GM23248 (cell line): ENCODE data around the gene ANO1. TPM values are rescaled to one million over a fixed set of nuclear protein-coding genes. Genes with fewer than 3 reads are reported as not detected.

Experiments
- DNase-seq: peaks from one replicate; pipeline ENCODE4 v3.0.0-alpha.2; 2015
- H2AFZ ChIP-seq: fragments of 200-600 bp; sonication (generic); 2 replicates; pipeline ENCODE4 v1.6.1; 2016; ENCODE audit warnings: antibody characterized with exemption
- H3F3A ChIP-seq: fragments of 200-600 bp; sonication (generic); 2 replicates; pipeline ENCODE4 v1.6.1; 2016; ENCODE audit warnings: mild to moderate bottlenecking, antibody characterized with exemption, mixed run types; ENCODE audit not compliant: insufficient read depth
- H3K27ac ChIP-seq: fragments of 200-600 bp; sonication (generic); 2 replicates; pipeline ENCODE4 v1.5.1; 2016; ENCODE audit warnings: mild to moderate bottlenecking
- H3K27me3 ChIP-seq: fragments of 200-600 bp; sonication (generic); replicated peaks from 2 replicates; pipeline ENCODE4 v1.6.1; 2016; ENCODE audit warnings: mild to moderate bottlenecking; ENCODE audit not compliant: insufficient read depth
- H3K36me3 ChIP-seq: fragments of 200-600 bp; sonication (generic); 2 replicates; pipeline ENCODE4 v1.6.1; 2016; ENCODE audit warnings: low read depth, mild to moderate bottlenecking
- H3K4me1 ChIP-seq: fragments of 200-600 bp; sonication (generic); 2 replicates; pipeline ENCODE4 v1.6.1; 2016; ENCODE audit warnings: mild to moderate bottlenecking; ENCODE audit not compliant: insufficient read depth
- H3K4me2 ChIP-seq: fragments of 200-600 bp; sonication (generic); one replicate; pipeline ENCODE4 v1.6.1; 2016; ENCODE audit warnings: mild to moderate bottlenecking; ENCODE audit not compliant: unreplicated experiment
- H3K4me3 ChIP-seq: fragments of 200-600 bp; sonication (generic); 2 replicates; pipeline ENCODE4 v1.5.1; 2016; ENCODE audit warnings: mild to moderate bottlenecking
- H3K79me2 ChIP-seq: fragments of 200-600 bp; sonication (generic); 2 replicates; pipeline ENCODE4 v1.6.1; 2016; ENCODE audit warnings: mild to moderate bottlenecking; ENCODE audit not compliant: insufficient read depth
- H3K9ac ChIP-seq: fragments of 200-600 bp; sonication (generic); 2 replicates; pipeline ENCODE4 v1.6.1; 2016; ENCODE audit warnings: mild to moderate bottlenecking
- H3K9me2 ChIP-seq: fragments of 200-600 bp; sonication (generic); 2 replicates; pipeline ENCODE4 v1.6.1; 2016; ENCODE audit warnings: mixed run types, mild to moderate bottlenecking, moderate library complexity; ENCODE audit not compliant: insufficient read depth
- H3K9me3 ChIP-seq: fragments of 200-600 bp; sonication (generic); one replicate; pipeline ENCODE4 v1.6.1; 2017; ENCODE audit warnings: low read depth
- H4K20me1 ChIP-seq: fragments of 200-600 bp; sonication (generic); 2 replicates; pipeline ENCODE4 v1.6.0; 2016; ENCODE audit not compliant: insufficient read depth
- EZH2 ChIP-seq: fragments of 200-600 bp; sonication (generic); IDR thresholded peaks from 2 replicates; pipeline ENCODE4 v1.6.1; 2018; ENCODE audit warnings: antibody characterized with exemption, mild to moderate bottlenecking; ENCODE audit not compliant: insufficient read depth, poor library complexity, severe bottlenecking
- EZH2phosphoT487 ChIP-seq: fragments of 200-600 bp; sonication (generic); IDR thresholded peaks from 2 replicates; pipeline ENCODE4 v1.6.1; 2018; ENCODE audit warnings: antibody characterized with exemption, moderate library complexity, mild to moderate bottlenecking, low read depth; ENCODE audit not compliant: insufficient read depth
- WGBS, 2 experiments: methylation state at CpG; one replicate each; pipeline ENCODE4 v1.1.6; 2015 to 2017; ENCODE audit warnings: low lambda C conversion rate in 2 of 2, low coverage in 1 of 2; ENCODE audit errors: missing lambda C conversion rate in 2 of 2; 5-methylcytosine and 5-hydroxymethylcytosine counted together
- in situ Hi-C: fragments of 300-500 bp; cut with MboI; formaldehyde crosslinking; loops from 2 replicates; pipeline ENCODE4 v1.15.0; 2020
- polyA plus RNA-seq: library from polyadenylated mRNA; unstranded; fragments of >200 nt; fragmentation: Nextera tagmentation; extraction: Ambion mirVana; gene quantifications from 2 replicates; pipeline ENCODE4 v1.2.1, GENCODE V29; 2016
- total RNA-seq: library from RNA; depleted of rRNA; stranded (reverse); fragments of >200 nt; shearing (Covaris generic); gene quantifications from 2 replicates; pipeline ENCODE4 v1.2.3, GENCODE V29; 2014

ANO1 gene
- total and polyA plus RNA-seq, 2 experiments from 2014 or later = 0.97 TPM; not detected in 1

DNA sequence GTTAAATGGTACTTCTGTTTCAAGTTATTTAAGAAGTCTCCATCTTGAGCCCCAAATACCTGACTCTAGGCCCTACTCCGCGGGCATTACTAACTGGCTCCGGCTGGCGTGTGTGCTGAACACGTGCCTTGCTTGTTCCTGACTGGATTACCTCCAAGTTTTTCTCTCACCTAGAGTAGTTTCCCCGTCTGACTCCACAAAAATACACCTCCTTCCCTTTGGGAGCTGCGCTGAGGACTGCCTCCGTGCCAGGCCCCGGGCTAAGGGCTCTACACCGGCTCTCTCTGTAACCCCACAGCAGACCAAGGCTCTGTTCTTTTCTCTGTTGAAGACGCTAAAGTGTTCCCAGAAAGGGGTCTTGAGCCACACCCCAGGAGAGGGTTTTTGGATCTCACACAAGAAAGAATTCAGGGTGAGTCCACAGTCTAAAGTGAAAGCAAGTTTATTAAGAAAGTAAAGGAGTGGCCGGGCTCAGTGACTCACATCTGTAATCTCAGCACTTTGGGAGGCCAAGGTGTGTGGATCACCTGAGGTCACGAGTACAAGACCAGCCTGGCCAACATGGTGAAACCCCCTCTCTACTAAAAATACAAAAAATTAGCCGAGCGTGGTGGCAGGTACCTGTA lies 61.8 kb downstream of the ANO1 start:
- no peaks in the 10 kb centered on the region for H3F3A ChIP-seq
- no peaks in the 10 kb centered on the region for H3K36me3 ChIP-seq
- peaks cover 36% of the 10 kb centered on the region for H3K27me3 ChIP-seq
- H3K9ac ChIP-seq = no peak overlapping the region
- H2AFZ ChIP-seq = no peak overlapping the region
- H3K4me3 ChIP-seq = no peak overlapping the region
- WGBS, 2 experiments = 71 to 75% methylated on average over 15 of the region's 15 CpGs
- no peak overlapping the region for H3K4me2 ChIP-seq
- H3K79me2 ChIP-seq = no peaks in the 10 kb centered on the region
- H3K9me2 ChIP-seq = no peaks in the 10 kb centered on the region
- in situ Hi-C loops = no loop called here
- no peaks in the 10 kb centered on the region for H4K20me1 ChIP-seq
- 0 out of 2 replicates have a peak, but pooled peaks cover 3% of the 10 kb centered on the region for H3K4me1 ChIP-seq
- no peaks in the 10 kb centered on the region for H3K9me3 ChIP-seq
- no peak overlapping the region for H3K27ac ChIP-seq
- DNase-seq = no peak
- TF ChIP-seq EZH2 (no peak), EZH2phosphoT487 (no peak)

DNA sequence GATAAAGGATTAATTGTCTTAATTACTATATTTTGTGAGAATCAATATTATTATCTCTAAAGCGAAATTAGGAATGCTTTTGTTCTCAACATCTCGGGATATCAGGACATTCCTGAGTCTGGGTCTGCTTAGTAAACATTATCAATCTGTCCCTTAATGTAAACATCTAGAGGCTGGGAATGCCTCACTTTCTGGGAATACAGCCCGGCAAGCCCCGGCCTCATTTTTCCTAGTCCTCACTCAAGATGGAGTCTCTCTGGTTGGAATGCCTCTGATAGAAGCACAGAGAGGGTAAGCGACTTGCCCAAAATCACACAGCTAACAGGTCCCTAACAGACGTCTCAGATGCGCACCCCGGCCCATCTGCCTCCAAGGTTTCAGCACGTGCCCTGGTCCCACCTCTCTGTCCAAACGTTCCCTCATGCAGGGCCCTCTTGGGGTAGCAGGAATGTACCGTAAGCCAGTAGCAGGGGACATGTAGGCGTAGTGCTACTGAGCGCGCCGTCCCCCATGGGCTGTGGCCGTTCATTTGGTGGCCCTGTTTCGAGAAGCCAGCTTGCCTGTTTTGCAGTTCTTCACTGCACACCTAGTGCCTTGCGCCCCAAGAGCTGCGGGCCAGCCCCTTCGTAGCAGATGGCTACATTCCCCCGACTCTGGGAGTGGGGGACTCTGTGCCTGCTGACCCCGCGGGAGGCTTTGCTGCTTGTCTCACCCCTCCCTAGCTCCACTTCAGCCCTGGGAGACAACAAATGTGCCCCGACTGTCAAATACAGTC lies 62.8 kb downstream of the ANO1 start:
- no peaks in the 10 kb centered on the region for H3K9me3 ChIP-seq
- no peak for DNase-seq
- no peaks in the 10 kb centered on the region for H3K9me2 ChIP-seq

DNA sequence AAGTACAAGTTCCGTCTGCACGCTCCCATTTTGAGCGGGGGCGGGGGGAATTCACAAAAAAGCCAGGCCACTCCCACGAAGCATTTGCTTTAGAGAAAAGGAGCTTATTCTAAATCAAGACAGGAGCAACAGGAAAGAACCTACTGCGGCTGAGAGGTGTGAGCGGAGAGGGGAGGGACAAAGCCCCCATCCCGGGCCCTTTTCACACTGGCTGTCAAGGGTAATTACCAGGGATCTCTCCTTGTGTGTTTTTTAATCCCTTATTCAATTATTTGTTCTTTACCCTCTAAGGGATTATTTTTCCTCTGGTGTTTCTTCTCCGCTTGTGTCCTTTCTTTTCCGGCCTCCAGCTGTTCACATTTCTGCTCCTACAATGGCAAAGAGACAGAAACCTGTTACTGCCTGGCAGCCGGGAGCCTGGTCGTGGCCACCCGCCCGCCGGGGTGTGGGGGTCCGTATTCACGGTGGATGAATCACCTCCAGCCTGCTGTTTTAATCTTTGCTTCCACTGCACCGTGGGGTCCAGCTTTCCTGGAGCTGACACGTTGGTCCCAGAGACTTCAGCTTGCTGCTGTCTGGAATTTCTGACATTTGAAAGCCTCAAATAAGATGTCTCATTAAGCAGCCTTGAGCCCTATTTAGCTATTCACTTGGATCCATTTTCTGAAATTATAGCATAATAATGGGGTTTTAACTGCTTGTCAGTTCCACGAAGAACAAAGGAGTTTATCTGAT lies 63.5 kb downstream of the ANO1 start:
- TF ChIP-seq EZH2 (peak; percentile 79), EZH2phosphoT487 (no peak)
- H3K36me3 ChIP-seq = no peaks in the 10 kb centered on the region
- 0 out of 2 replicates have a peak, but pooled peaks cover 3% of the 10 kb centered on the region for H3K4me1 ChIP-seq
- H3K27ac ChIP-seq = no peak overlapping the region
- H3K27me3 ChIP-seq = peaks cover 40% of the 10 kb centered on the region
- H2AFZ ChIP-seq = no peak overlapping the region
- no peak overlapping the region for H3K4me2 ChIP-seq
- H3K4me3 ChIP-seq = no peak overlapping the region
- no peaks in the 10 kb centered on the region for H4K20me1 ChIP-seq
- 4 to 7% methylated on average over 19 to 20 of the region's 20 CpGs for WGBS, 2 experiments
- no peak overlapping the region for H3K9ac ChIP-seq
- H3K79me2 ChIP-seq = no peaks in the 10 kb centered on the region
- in situ Hi-C loops = no loop called here
- DNase-seq = peak; percentile 24
- H3K9me2 ChIP-seq = no peaks in the 10 kb centered on the region
- H3F3A ChIP-seq = no peaks in the 10 kb centered on the region
- no peaks in the 10 kb centered on the region for H3K9me3 ChIP-seq

More for the DNA sequence above, 62.8 kb downstream of the ANO1 start:
- H3K36me3 ChIP-seq = no peaks in the 10 kb centered on the region
- H3K4me1 ChIP-seq = 0 out of 2 replicates have a peak, but pooled peaks cover 3% of the 10 kb centered on the region
- in situ Hi-C loops = no loop called here
- no peak overlapping the region for H3K9ac ChIP-seq
- H3K27me3 ChIP-seq = peaks cover 40% of the 10 kb centered on the region
- H4K20me1 ChIP-seq = no peaks in the 10 kb centered on the region
- H3K79me2 ChIP-seq = no peaks in the 10 kb centered on the region
- H3F3A ChIP-seq = no peaks in the 10 kb centered on the region
- H2AFZ ChIP-seq = no peak overlapping the region
- no peak overlapping the region for H3K4me2 ChIP-seq
- no peak overlapping the region for H3K27ac ChIP-seq
- H3K4me3 ChIP-seq = no peak overlapping the region
- TF ChIP-seq EZH2phosphoT487 = no peak
- TF ChIP-seq EZH2 = no peak
- WGBS, 2 experiments = 31 to 38% methylated on average over 23 of the region's 24 CpGs

DNA sequence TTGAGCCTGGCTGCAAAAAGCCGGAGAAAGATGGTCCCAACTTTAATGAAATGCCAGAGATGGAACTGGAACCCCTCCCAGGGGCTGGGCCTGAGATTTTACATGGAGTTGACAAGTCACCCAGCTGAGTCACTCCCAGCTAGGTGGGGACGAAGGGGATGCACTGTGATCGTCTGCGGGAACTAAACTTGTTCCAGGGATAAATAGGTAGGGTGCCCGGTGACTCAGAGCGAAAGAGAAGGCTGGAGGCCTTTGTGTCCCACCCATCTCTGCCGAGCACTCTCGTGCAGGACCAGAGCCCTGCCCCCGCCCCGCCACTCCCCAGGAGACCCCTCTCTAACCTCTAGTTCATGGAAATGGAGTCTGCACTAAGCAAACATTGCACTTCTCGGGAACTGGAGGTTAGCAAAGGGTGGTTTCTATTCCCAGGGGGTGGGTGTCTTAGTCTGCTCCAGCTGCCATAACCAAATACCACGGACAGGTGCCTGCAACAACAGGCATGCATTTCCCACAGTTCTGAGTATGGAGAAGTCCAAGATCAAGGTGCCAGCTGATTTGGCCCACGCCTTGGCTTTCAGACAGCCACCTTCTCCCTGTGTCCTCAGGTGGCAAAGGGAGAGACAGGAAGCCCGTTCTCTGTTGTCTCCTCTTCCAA lies 64.2 kb downstream of the ANO1 start:
- H3K4me2 ChIP-seq = no peak overlapping the region
- H3K4me3 ChIP-seq = no peak overlapping the region
- no peak overlapping the region for H2AFZ ChIP-seq
- no peaks in the 10 kb centered on the region for H3K9me2 ChIP-seq
- no peaks in the 10 kb centered on the region for H4K20me1 ChIP-seq
- H3F3A ChIP-seq = no peaks in the 10 kb centered on the region
- H3K79me2 ChIP-seq = no peaks in the 10 kb centered on the region
- no peaks in the 10 kb centered on the region for H3K9me3 ChIP-seq
- 0 out of 2 replicates have a peak, but pooled peaks cover 3% of the 10 kb centered on the region for H3K4me1 ChIP-seq
- H3K36me3 ChIP-seq = no peaks in the 10 kb centered on the region
- peak; percentile 17 for DNase-seq
- in situ Hi-C loops = no loop called here
- no peak overlapping the region for H3K27ac ChIP-seq
- WGBS, 2 experiments = 20 to 24% methylated on average over 14 of the region's 14 CpGs
- H3K27me3 ChIP-seq = peaks cover 40% of the 10 kb centered on the region
- no peak overlapping the region for H3K9ac ChIP-seq
- no peak for TF ChIP-seq EZH2phosphoT487
- TF ChIP-seq EZH2 = no peak
